Osteoblast (primary cell): ENCODE measurements around the gene NAV2. TPM values are rescaled to one million over a fixed set of nuclear protein-coding genes. Genes with fewer than 3 reads are reported as not detected.

Source experiments
- DNase-seq: peaks from one replicate; pipeline ENCODE4 v3.0.0; 2011; ENCODE audit warnings: low spot score, mixed read lengths; ENCODE audit not compliant: insufficient read length; ENCODE audit errors: missing footprints
- H2AFZ ChIP-seq: 2 replicates; pipeline ENCODE4 v1.6.0; 2011; ENCODE audit warnings: mild to moderate bottlenecking, low read length
- H3K27ac ChIP-seq: 2 replicates; pipeline ENCODE4 v1.5.1; 2011; ENCODE audit warnings: mild to moderate bottlenecking, low read depth, low read length, moderate library complexity
- H3K27me3 ChIP-seq: 2 replicates; pipeline ENCODE4 v1.6.0; 2012; ENCODE audit warnings: mild to moderate bottlenecking, control low read depth, inconsistent platforms, low read length, moderate library complexity; ENCODE audit not compliant: insufficient read depth
- H3K36me3 ChIP-seq: 2 replicates; pipeline ENCODE4 v1.5.1; 2011; ENCODE audit warnings: mild to moderate bottlenecking, low read length, control low read depth, moderate library complexity; ENCODE audit not compliant: insufficient read depth
- H3K4me1 ChIP-seq: 2 replicates; pipeline ENCODE4 v1.5.1; 2011; ENCODE audit warnings: mild to moderate bottlenecking, low read length, control low read depth, moderate library complexity; ENCODE audit not compliant: insufficient read depth
- H3K4me2 ChIP-seq: 2 replicates; pipeline ENCODE4 v1.6.0; 2011; ENCODE audit warnings: mild to moderate bottlenecking, low read length; ENCODE audit not compliant: insufficient read depth
- H3K4me3 ChIP-seq: fragments of 200-600 bp; sonication (generic); 3 replicates; pipeline ENCODE4 v1.5.1; 2012; ENCODE audit warnings: mild to moderate bottlenecking, low read length, inconsistent platforms; ENCODE audit not compliant: insufficient read depth
- H3K79me2 ChIP-seq: 2 replicates; pipeline ENCODE4 v1.6.0; 2012; ENCODE audit warnings: mild to moderate bottlenecking, low read length, control low read depth, inconsistent platforms; ENCODE audit not compliant: insufficient read depth
- H3K9me3 ChIP-seq: 2 replicates; pipeline ENCODE4 v1.5.1; 2011; ENCODE audit warnings: low read depth, low read length, control low read depth
- H4K20me1 ChIP-seq: 2 replicates; pipeline ENCODE4 v1.6.0; 2012; ENCODE audit warnings: mild to moderate bottlenecking, low read length, control low read depth; ENCODE audit not compliant: insufficient read depth
- CTCF ChIP-seq: IDR thresholded peaks from 2 replicates; pipeline ENCODE4 v1.5.1; 2011; ENCODE audit warnings: mild to moderate bottlenecking, low read depth, low read length, moderate library complexity; ENCODE audit errors: extremely low read depth
- total RNA-seq: library from RNA; depleted of rRNA; stranded (reverse); fragments of >200 nt; gene quantifications from 2 replicates; pipeline ENCODE4 v1.2.3, GENCODE V29; 2012

NAV2 gene
- total RNA-seq, 1 donor = 8.7 TPM

GRCh38 chr11:19812096-19812495, 99.5 kb downstream of the NAV2 start:
- Histone ChIP-seq H3K9me3 (no peaks in the 10 kb centered on the region), H3K36me3 (no peaks in the 10 kb centered on the region), H3K27me3 (no peaks in the 10 kb centered on the region), H3K4me2 (no peak overlapping the region), H3K4me1 (peaks cover 6% of the 10 kb centered on the region), H2AFZ (no peak overlapping the region), H3K79me2 (peaks cover 99% of the 10 kb centered on the region), H3K4me3 (no peak overlapping the region), H4K20me1 (peaks cover 58% of the 10 kb centered on the region), H3K27ac (no peak overlapping the region)
- DNase-seq = no peak
- TF ChIP-seq CTCF = no peak

- Histone ChIP-seq H3K27me3 (no peaks in the 10 kb centered on the region), H3K9me3 (no peaks in the 10 kb centered on the region), H3K27ac (no peak overlapping the region), H3K4me2 (no peak overlapping the region), H3K79me2 (peaks cover 99% of the 10 kb centered on the region), H4K20me1 (peaks cover 56% of the 10 kb centered on the region), H3K4me3 (no peak overlapping the region), H3K4me1 (peaks cover 6% of the 10 kb centered on the region), H3K36me3 (no peaks in the 10 kb centered on the region), H2AFZ (no peak overlapping the region)
- no peak for TF ChIP-seq CTCF
- DNase-seq = no peak
Measured at GRCh38 chr11:19812710-19813109, 100.1 kb downstream of the NAV2 start.

GRCh38 chr11:19813158-19813879, 100.7 kb downstream of the NAV2 start:
- H3K4me2 ChIP-seq = no peak overlapping the region
- DNase-seq = no peak
- H3K4me3 ChIP-seq = no peak overlapping the region
- no peaks in the 10 kb centered on the region for H3K27me3 ChIP-seq
- no peak for TF ChIP-seq CTCF
- no peak overlapping the region for H2AFZ ChIP-seq
- H3K79me2 ChIP-seq = peaks cover 99% of the 10 kb centered on the region
- H3K9me3 ChIP-seq = no peaks in the 10 kb centered on the region
- H3K36me3 ChIP-seq = no peaks in the 10 kb centered on the region
- no peak overlapping the region for H3K27ac ChIP-seq
- H4K20me1 ChIP-seq = peaks cover 51% of the 10 kb centered on the region
- peaks cover 6% of the 10 kb centered on the region for H3K4me1 ChIP-seq

GRCh38 chr11:19814421-19814820, 101.8 kb downstream of the NAV2 start:
- H3K4me3 ChIP-seq = no peak overlapping the region
- H3K27ac ChIP-seq = no peak overlapping the region
- no peaks in the 10 kb centered on the region for H3K9me3 ChIP-seq
- H2AFZ ChIP-seq = no peak overlapping the region
- DNase-seq = peak; percentile 43
- no peaks in the 10 kb centered on the region for H3K27me3 ChIP-seq
- no peak overlapping the region for H3K4me2 ChIP-seq
- TF ChIP-seq CTCF = peak; percentile 34
- H4K20me1 ChIP-seq = peaks cover 52% of the 10 kb centered on the region
- peaks cover 99% of the 10 kb centered on the region for H3K79me2 ChIP-seq
- H3K4me1 ChIP-seq = peaks cover 6% of the 10 kb centered on the region
- H3K36me3 ChIP-seq = no peaks in the 10 kb centered on the region
